Ureter (tissue), 1 donor: Measurements from ENCODE around the gene OR6X1. TPM values are rescaled to one million over a fixed set of nuclear protein-coding genes. Genes with fewer than 3 reads are reported as not detected.
"Not testable (repeated sequence)": the region's sequence is repeated elsewhere in the genome, so short reads cannot be mapped to it uniquely, and the experiment has no call there.

ENCODE experiments used
- DNase-seq: peaks from one replicate; pipeline ENCODE4 v3.0.0-alpha.2; 2020; ENCODE audit warnings: low spot score
- total RNA-seq: library from RNA; stranded (reverse); gene quantifications from one replicate; pipeline ENCODE4 v1.2.4, GENCODE V29; 2023
- donor health status: DM: yes; HTN: yes; CAD: no.

Gene OR6X1
- total RNA-seq, 1 donor from 2014 or later, result not detected

- DNase-seq, result no peak
Observed at GRCh38 chr11:123753110-123753509, 1.2 kb downstream of the OR6X1 start.

- DNase-seq, result no peak
Observed at GRCh38 chr11:123751781-123752180, 2.5 kb downstream of the OR6X1 start.

GRCh38 chr11:123748349-123748748, 6.0 kb downstream of the OR6X1 start:
- not testable (repeated sequence) for DNase-seq

- no peak for DNase-seq
Observed at GRCh38 chr11:123745764-123746451, 8.4 kb downstream of the OR6X1 start.

- DNase-seq, result no peak
Observed at GRCh38 chr11:123742724-123743120, 11.6 kb downstream of the OR6X1 start.

- no peak for DNase-seq
Observed at GRCh38 chr11:123742031-123742723, 12.1 kb downstream of the OR6X1 start.

GRCh38 chr11:123741159-123742030, 12.9 kb downstream of the OR6X1 start, which contains the start of gene ZNF202:
TSS of gene ZNF202 (minus strand) at chr11:123741660. CDS start at chr11:123730888, 10,772 bp downstream.
- DNase-seq, result peak; percentile 93

GRCh38 chr11:123740787-123741158, 13.5 kb downstream of the OR6X1 start:
- no peak for DNase-seq

GRCh38 chr11:123738374-123738773, 15.9 kb downstream of the OR6X1 start:
- DNase-seq, result no peak

GRCh38 chr11:123736769-123737168, 17.5 kb downstream of the OR6X1 start:
- DNase-seq, result no peak

- no peak for DNase-seq
Observed at GRCh38 chr11:123729602-123730001, 24.7 kb downstream of the OR6X1 start.

GRCh38 chr11:123725995-123726655, 28.2 kb downstream of the OR6X1 start:
- no peak for DNase-seq

GRCh38 chr11:123719452-123719851, 34.9 kb downstream of the OR6X1 start:
- no peak for DNase-seq

GRCh38 chr11:123718469-123718868, 35.8 kb downstream of the OR6X1 start:
- no peak for DNase-seq

GRCh38 chr11:123718063-123718462, 36.3 kb downstream of the OR6X1 start:
- DNase-seq, result no peak

- not testable (repeated sequence) for DNase-seq
Observed at GRCh38 chr11:123712627-123713026, 41.7 kb downstream of the OR6X1 start.

GRCh38 chr11:123707606-123708205, 46.6 kb downstream of the OR6X1 start:
- no peak for DNase-seq

GRCh38 chr11:123707206-123707605, 47.1 kb downstream of the OR6X1 start:
- no peak for DNase-seq

- no peak for DNase-seq
Observed at GRCh38 chr11:123704341-123704740, 50.0 kb downstream of the OR6X1 start.
